Bronchial epithelial cell (primary cell): ENCODE data around the gene DCC. TPM values are rescaled to one million over a fixed set of nuclear protein-coding genes. Genes with fewer than 3 reads are reported as not detected.

Source experiments
- DNase-seq: peaks from one replicate; pipeline ENCODE4 v3.0.0-alpha.2; 2010; ENCODE audit warnings: low read depth
- FAIRE-seq: peaks from 2 replicates; lab custom pipeline; 2011; peaks lifted over from hg19 to GRCh38; lab: Jason Lieb, UNC
- H3K27me3 ChIP-seq: 2 replicates; pipeline ENCODE4 v1.5.1; 2011; ENCODE audit warnings: low read length; ENCODE audit not compliant: control insufficient read depth, insufficient read depth
- H3K36me3 ChIP-seq: 2 replicates; pipeline ENCODE4 v1.5.1; 2011; ENCODE audit warnings: low read length; ENCODE audit not compliant: control insufficient read depth, insufficient read depth
- H3K4me3 ChIP-seq: 2 replicates; pipeline ENCODE4 v1.5.1; 2011; ENCODE audit warnings: mild to moderate bottlenecking, low read depth, low read length, control low read depth
- CTCF ChIP-seq: IDR thresholded peaks from 2 replicates; pipeline ENCODE4 v1.5.1; 2011; ENCODE audit warnings: mild to moderate bottlenecking, moderate library complexity, low read length, control low read depth, inconsistent platforms; ENCODE audit not compliant: insufficient read depth, severe bottlenecking
- total RNA-seq: library from RNA; depleted of rRNA; stranded (reverse); fragments of >200 nt; gene quantifications from 2 replicates; pipeline ENCODE4 v1.2.1, GENCODE V29; 2014

DCC gene
- total RNA-seq, 1 donor from 2014 or later: not detected

- FAIRE-seq (no peak), DNase-seq (no peak)
Observed at GRCh38 chr18:52376104-52376503, 36.1 kb downstream of the DCC start.

GRCh38 chr18:52377094-52377493 is 37.1 kb downstream of the DCC start:
- no peak for DNase-seq
- Histone ChIP-seq H3K36me3 (no peaks in the 10 kb centered on the region), H3K27me3 (no peaks in the 10 kb centered on the region), H3K4me3 (no peak overlapping the region)
- no peak for TF ChIP-seq CTCF
- no peak for FAIRE-seq

More at GRCh38 chr18:52376104-52376503, 36.1 kb downstream of the DCC start:
- Histone ChIP-seq H3K36me3 (no peaks in the 10 kb centered on the region), H3K4me3 (no peak overlapping the region), H3K27me3 (no peaks in the 10 kb centered on the region)
- TF ChIP-seq CTCF: no peak

DNA sequence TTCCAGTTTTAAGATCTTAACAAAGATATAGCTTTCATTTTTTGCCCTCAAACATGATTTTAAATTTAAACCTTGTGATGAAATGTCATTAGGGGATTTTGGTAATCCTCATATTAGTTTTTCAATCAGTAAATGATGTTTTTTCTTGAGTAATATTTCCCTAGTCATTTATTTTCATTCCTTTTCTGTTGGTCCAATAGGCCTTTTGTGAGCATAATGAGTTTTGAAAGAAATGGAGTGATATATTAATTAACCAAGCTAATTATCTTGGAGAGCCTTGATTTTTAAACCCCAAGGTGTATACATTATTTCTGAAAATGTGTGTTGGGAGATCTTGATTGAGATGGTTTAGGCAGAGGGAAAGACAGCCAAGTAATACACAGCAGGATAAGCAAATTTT is 46.3 kb downstream of the DCC start:
- FAIRE-seq (no peak), DNase-seq (no peak)
- no peak overlapping the region for H3K4me3 ChIP-seq
- no peaks in the 10 kb centered on the region for H3K27me3 ChIP-seq
- H3K36me3 ChIP-seq: no peaks in the 10 kb centered on the region
- no peak for TF ChIP-seq CTCF

- H3K27me3 ChIP-seq: no peaks in the 10 kb centered on the region
- H3K36me3 ChIP-seq: no peaks in the 10 kb centered on the region
- TF ChIP-seq CTCF: no peak
- no peak overlapping the region for H3K4me3 ChIP-seq
- no peak for DNase-seq
- no peak for FAIRE-seq
Observed at GRCh38 chr18:52387175-52387574, 47.2 kb downstream of the DCC start.

- no peak for FAIRE-seq
Observed at GRCh38 chr18:52391810-52392559, 52.0 kb downstream of the DCC start.

More at GRCh38 chr18:52391810-52392559, 52.0 kb downstream of the DCC start:
- Histone ChIP-seq H3K36me3 (no peaks in the 10 kb centered on the region), H3K27me3 (no peaks in the 10 kb centered on the region), H3K4me3 (no peak overlapping the region)
- TF ChIP-seq CTCF: no peak
- no peak for DNase-seq
